IPS-18a (cell line): ENCODE results near the gene PIGH.
"Not testable (repeated sequence)": the region's sequence is repeated elsewhere in the genome, so short reads cannot be mapped to it uniquely, and the experiment has no call there.

Experiments
- H3K27ac ChIP-seq: one replicate; pipeline ENCODE4 v1.5.1; 2013; ENCODE audit warnings: low read length
- H3K27me3 ChIP-seq: one replicate; pipeline ENCODE4 v1.6.1; 2013; ENCODE audit warnings: mild to moderate bottlenecking, low read length; ENCODE audit not compliant: control insufficient read depth, insufficient read depth
- H3K36me3 ChIP-seq: one replicate; pipeline ENCODE4 v1.6.1; 2013; ENCODE audit warnings: low read depth, low read length; ENCODE audit not compliant: control insufficient read depth
- H3K4me1 ChIP-seq: one replicate; pipeline ENCODE4 v1.6.1; 2013; ENCODE audit warnings: low read depth, low read length; ENCODE audit not compliant: control insufficient read depth
- H3K4me3 ChIP-seq: one replicate; pipeline ENCODE4 v1.5.1; 2013; ENCODE audit warnings: low read length
- H3K9ac ChIP-seq: one replicate; pipeline ENCODE4 v1.6.1; 2013; ENCODE audit warnings: mild to moderate bottlenecking, low read length, moderate library complexity
- H3K9me3 ChIP-seq: one replicate; pipeline ENCODE4 v1.6.1; 2013; ENCODE audit warnings: low read depth, low read length; ENCODE audit not compliant: control insufficient read depth

PIGH gene

DNA sequence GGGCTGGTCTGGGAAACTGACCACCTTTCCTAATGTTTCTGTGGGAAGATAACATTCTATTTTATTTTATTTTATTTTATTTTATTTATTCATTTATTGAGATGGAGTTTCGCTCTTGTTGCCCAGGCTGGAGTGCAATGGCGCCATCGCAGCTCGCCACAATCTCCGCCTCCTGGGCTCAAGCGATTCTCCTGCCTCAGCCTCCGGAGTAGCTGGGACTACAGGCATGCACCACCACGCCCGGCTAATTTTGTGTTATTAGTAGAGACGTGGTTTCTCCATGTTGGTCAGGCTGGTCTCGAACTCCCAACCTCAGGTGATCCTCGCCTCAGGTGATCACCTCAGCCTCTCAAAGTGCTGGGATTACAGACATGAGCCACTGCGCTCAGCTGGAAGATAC, 57.4 kb downstream of the PIGH start:
- H3K9ac ChIP-seq, H3K27me3 ChIP-seq, H3K4me3 ChIP-seq, H3K9me3 ChIP-seq, H3K27ac ChIP-seq: not testable (repeated sequence)
- Histone ChIP-seq H3K4me1 (peaks cover 29% of the 10 kb centered on the region), H3K36me3 (peaks cover 12% of the 10 kb centered on the region)

DNA sequence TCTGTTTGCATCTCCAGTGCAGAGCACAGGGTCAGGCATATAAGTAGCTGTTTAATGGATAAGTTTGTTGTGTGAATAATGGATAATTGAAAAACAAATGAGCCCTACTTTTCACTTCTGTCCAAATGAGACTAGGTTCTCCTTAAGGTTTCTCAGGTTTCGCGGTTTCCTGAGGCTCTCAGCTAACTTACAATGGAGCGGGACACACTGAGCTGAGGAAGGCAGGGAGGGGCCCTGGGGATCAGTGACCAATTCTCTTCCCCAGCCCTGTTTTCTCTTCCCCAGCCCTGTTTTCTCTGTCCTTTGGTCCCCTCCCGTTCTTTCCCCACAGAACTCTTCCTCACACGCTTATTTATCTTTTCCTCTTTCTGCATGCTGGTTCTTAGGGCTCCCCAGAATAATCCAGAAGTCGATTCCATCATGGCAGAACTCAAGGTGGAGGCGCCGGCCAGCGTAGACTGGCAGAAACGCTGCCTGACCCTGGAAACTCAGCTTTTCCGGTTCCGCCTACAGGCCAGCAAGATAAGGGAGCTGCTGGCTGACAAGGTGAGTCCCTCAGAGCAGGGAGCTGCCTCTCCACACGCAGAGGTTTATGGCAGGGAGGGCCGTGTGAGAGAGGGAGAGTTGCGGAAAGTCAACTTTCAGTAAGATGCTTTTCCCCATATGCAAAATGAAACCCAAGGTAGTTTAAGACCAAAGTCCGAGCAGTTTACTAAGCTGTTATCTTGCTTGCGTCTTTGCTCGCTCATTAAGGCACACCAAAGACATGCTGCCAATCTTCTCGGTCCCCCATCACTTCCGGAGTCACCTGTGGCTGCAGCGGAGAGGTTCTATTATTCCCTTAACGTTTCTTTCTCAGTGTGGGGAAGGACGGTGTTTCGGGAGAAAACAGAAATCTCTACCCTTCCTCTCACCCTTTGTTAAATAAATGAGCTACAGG, 58.4 kb downstream of the PIGH start:
- Histone ChIP-seq H3K27ac (peak overlapping the region; percentile 87), H3K4me1 (peaks cover 29% of the 10 kb centered on the region), H3K9me3 (no peaks in the 10 kb centered on the region), H3K36me3 (peaks cover 12% of the 10 kb centered on the region), H3K9ac (peak overlapping the region; percentile 62), H3K4me3 (peak overlapping the region; percentile 61), H3K27me3 (no peaks in the 10 kb centered on the region)
